ENCODE measurements around the gene FIP1L1.

DNA sequence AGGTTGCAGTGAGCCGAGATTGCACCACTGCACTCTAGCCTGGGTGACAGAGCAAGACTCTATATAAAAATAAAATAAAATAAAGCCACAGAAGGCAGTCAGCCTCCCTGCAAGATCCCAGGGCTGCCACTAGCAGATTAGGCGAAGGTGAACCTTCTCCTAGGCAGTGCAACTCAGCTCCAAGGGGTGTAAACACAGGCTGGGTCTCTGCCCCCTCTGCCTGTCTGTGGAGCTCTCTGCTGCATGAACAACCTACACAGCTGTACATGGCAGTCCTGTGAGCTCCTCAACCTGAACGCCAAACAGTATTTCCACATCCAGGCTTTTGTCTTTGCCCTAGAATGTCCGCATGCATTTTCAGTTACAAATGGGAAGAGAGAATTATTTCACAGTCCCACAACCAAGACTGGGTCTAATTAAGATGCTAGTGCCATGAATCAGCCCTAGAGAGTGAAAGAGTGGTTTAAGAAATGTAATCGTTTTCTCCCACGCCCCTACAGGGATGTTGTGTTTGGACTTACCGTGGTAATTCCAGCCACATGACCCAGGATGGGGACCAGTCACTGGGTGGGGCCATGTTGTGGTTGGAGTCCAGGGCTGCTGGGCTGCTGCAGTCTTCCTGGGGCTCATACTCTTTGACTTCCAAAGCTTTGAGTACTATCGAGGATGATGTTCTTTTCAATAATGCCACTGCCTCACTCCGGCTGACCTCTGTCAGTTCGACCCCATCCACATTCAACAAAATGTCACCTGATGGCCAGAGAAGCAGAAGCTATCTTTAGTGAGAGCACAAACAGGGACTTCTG, 99.0 kb downstream of the FIP1L1 start:
- TF ChIP-seq, protein P1, sequence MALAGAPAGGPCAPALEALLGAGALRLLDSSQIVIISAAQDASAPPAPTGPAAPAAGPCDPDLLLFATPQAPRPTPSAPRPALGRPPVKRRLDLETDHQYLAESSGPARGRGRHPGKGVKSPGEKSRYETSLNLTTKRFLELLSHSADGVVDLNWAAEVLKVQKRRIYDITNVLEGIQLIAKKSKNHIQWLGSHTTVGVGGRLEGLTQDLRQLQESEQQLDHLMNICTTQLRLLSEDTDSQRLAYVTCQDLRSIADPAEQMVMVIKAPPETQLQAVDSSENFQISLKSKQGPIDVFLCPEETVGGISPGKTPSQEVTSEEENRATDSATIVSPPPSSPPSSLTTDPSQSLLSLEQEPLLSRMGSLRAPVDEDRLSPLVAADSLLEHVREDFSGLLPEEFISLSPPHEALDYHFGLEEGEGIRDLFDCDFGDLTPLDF (CRISPR knock-in tag; IDR thresholded peaks at IDR 0.05) = no peak
- no peak for TF ChIP-seq CTCF (IDR thresholded peaks at IDR 0.05)
- no peak for TF ChIP-seq NFE2L1 (CRISPR knock-in tag; IDR thresholded peaks at IDR 0.05)
- TF ChIP-seq RORB (CRISPR knock-in tag; IDR thresholded peaks at IDR 0.05) = no peak

Measured in WTC11 (cell line).